H1 (cell line): ENCODE data around the gene CDC42SE2. TPM values are rescaled to one million over a fixed set of nuclear protein-coding genes. Genes with fewer than 3 reads are reported as not detected.

Experiments used
- CTCF ChIA-PET: fragments of 300-600 bp; sonication (Branson Sonifier 250); formaldehyde crosslinking; loops from one replicate; lab custom pipeline; 2021; ENCODE audit not compliant: partially characterized antibody; lab: Charles Lee
- POLR2A ChIA-PET: fragments of 300-600 bp; sonication (Branson Sonifier 250); formaldehyde crosslinking; loops from one replicate; lab custom pipeline; 2021; ENCODE audit warnings: inconsistent platforms; ENCODE audit not compliant: partially characterized antibody; lab: Charles Lee
- DNase-seq, 2 experiments: peaks; one replicate each; pipeline versions ENCODE4 v3.0.0 to v3.0.0-alpha.2; 2010 to 2022; ENCODE audit warnings: low spot score in 2 of 2, low read depth in 1 of 2, mixed read lengths in 1 of 2
- FAIRE-seq: peaks from 2 replicates; lab custom pipeline; 2011; peaks lifted over from hg19 to GRCh38; lab: Jason Lieb, UNC
- H2AFZ ChIP-seq: 2 replicates; pipeline ENCODE4 v1.8.1; 2012; ENCODE audit warnings: low read length, inconsistent platforms
- H2AK5ac ChIP-seq: 2 replicates; pipeline ENCODE4 v1.6.1; 2013; ENCODE audit warnings: low read depth, low read length
- H2BK120ac ChIP-seq: replicated peaks from 2 replicates; pipeline ENCODE3; 2013; ENCODE audit warnings: low read depth, low read length, inconsistent platforms
- H2BK12ac ChIP-seq: 2 replicates; pipeline ENCODE4 v1.6.1; 2013; ENCODE audit warnings: low read depth, low read length
- H2BK15ac ChIP-seq: 2 replicates; pipeline ENCODE4 v1.6.1; 2013; ENCODE audit warnings: low read length
- H2BK20ac ChIP-seq: 2 replicates; pipeline ENCODE4 v1.6.1; 2013; ENCODE audit warnings: low read length
- H2BK5ac ChIP-seq: 2 replicates; pipeline ENCODE4 v1.6.1; 2013; ENCODE audit warnings: low read depth, low read length
- H3K14ac ChIP-seq: 2 replicates; pipeline ENCODE4 v1.6.1; 2013; ENCODE audit warnings: inconsistent platforms; ENCODE audit not compliant: insufficient read length
- H3K18ac ChIP-seq: 2 replicates; pipeline ENCODE4 v1.6.1; 2013; ENCODE audit warnings: low read length; ENCODE audit errors: extremely low read depth
- H3K23ac ChIP-seq: 2 replicates; pipeline ENCODE4 v1.6.1; 2013; ENCODE audit warnings: inconsistent platforms; ENCODE audit not compliant: insufficient read length
- H3K23me2 ChIP-seq: 2 replicates; pipeline ENCODE4 v1.6.1; 2013; ENCODE audit warnings: low read depth, low read length
- H3K27ac ChIP-seq: 2 replicates; pipeline ENCODE4 v1.6.1; 2011; ENCODE audit warnings: low read depth, low read length, inconsistent platforms
- H3K27me3 ChIP-seq, 4 experiments: replicated peaks in 1 of 4; 1 replicate in 1 of 4; 2 replicates in 3 of 4; pipeline versions ENCODE4 v1.6.1 to v1.8.1; 2011 to 2013; ENCODE audit warnings: low read length in 3 of 4, mild to moderate bottlenecking in 3 of 4, inconsistent platforms in 2 of 4, mixed read lengths in 2 of 4, moderate library complexity in 1 of 4; ENCODE audit not compliant: control insufficient read depth in 3 of 4, insufficient read depth in 3 of 4; ENCODE audit errors: extremely low read depth in 1 of 4
- H3K36me3 ChIP-seq, 4 experiments: 2 replicates each; pipeline versions ENCODE4 v1.6.1 to v1.8.1; 2011 to 2013; ENCODE audit warnings: mild to moderate bottlenecking in 4 of 4, low read length in 3 of 4, moderate library complexity in 2 of 4, control low read depth in 1 of 4, inconsistent platforms in 1 of 4; ENCODE audit not compliant: insufficient read depth in 4 of 4, control insufficient read depth in 2 of 4
- H3K4ac ChIP-seq: replicated peaks from 2 replicates; pipeline ENCODE3; 2013; ENCODE audit warnings: low read length, low read depth, mixed read lengths, inconsistent platforms; ENCODE audit not compliant: insufficient read length
- H3K4me1 ChIP-seq, 4 experiments: replicated peaks in 1 of 4; 1 replicate in 1 of 4; 2 replicates in 3 of 4; pipeline versions ENCODE4 v1.6.1 to v1.8.1; 2011 to 2013; ENCODE audit warnings: low read length in 3 of 4, inconsistent platforms in 2 of 4, mixed read lengths in 1 of 4; ENCODE audit not compliant: insufficient read depth in 4 of 4, control insufficient read depth in 3 of 4
- H3K4me2 ChIP-seq, 2 experiments: 2 replicates each; pipeline versions ENCODE4 v1.6.1 to v1.8.1; 2011 to 2013; ENCODE audit warnings: low read depth in 2 of 2, low read length in 2 of 2, control low read depth in 1 of 2, inconsistent platforms in 1 of 2, mild to moderate bottlenecking in 1 of 2; ENCODE audit not compliant: insufficient read depth in 1 of 2
- H3K4me3 ChIP-seq, 4 experiments: fragments of 200-600, 300-600 bp in 1 of 4; sonication (generic), shearing (Covaris generic), sonication (Bioruptor Twin) in 1 of 4; 2 replicates each; pipeline versions ENCODE4 v1.5.1 to v1.8.1; 2011 to 2016; ENCODE audit warnings: low read length in 4 of 4, low read depth in 3 of 4, control low read depth in 2 of 4, inconsistent platforms in 2 of 4, mild to moderate bottlenecking in 2 of 4, mixed read lengths in 1 of 4, moderate library complexity in 1 of 4; ENCODE audit not compliant: insufficient read depth in 2 of 4; ENCODE audit errors: extremely low read depth in 1 of 4
- H3K56ac ChIP-seq: replicated peaks from 2 replicates; pipeline ENCODE3; 2013; ENCODE audit warnings: low read depth, mild to moderate bottlenecking, mixed read lengths, low read length, inconsistent platforms; ENCODE audit not compliant: insufficient read length
- H3K79me1 ChIP-seq: 2 replicates; pipeline ENCODE4 v1.6.1; 2013; ENCODE audit warnings: low read depth, low read length, control low read depth
- H3K79me2 ChIP-seq, 2 experiments: 2 replicates each; pipeline versions ENCODE4 v1.6.1 to v1.8.1; 2012 to 2013; ENCODE audit warnings: low read length in 2 of 2, mild to moderate bottlenecking in 2 of 2, inconsistent platforms in 1 of 2; ENCODE audit not compliant: insufficient read depth in 2 of 2, control insufficient read depth in 1 of 2
- H3K9ac ChIP-seq, 4 experiments: replicated peaks in 1 of 4; 1 replicate in 1 of 4; 2 replicates in 3 of 4; pipeline versions ENCODE4 v1.6.1 to v1.8.1; 2011 to 2013; ENCODE audit warnings: low read depth in 3 of 4, low read length in 3 of 4, control low read depth in 2 of 4, mild to moderate bottlenecking in 2 of 4, moderate library complexity in 2 of 4, inconsistent platforms in 1 of 4; ENCODE audit errors: extremely low read depth in 1 of 4
- H3K9me3 ChIP-seq, 2 experiments: 2 replicates each; pipeline versions ENCODE4 v1.6.1 to v1.8.1; 2012 to 2013; ENCODE audit warnings: mild to moderate bottlenecking in 2 of 2, moderate library complexity in 2 of 2, control low read depth in 1 of 2, inconsistent platforms in 1 of 2, low read depth in 1 of 2, low read length in 1 of 2, mixed read lengths in 1 of 2; ENCODE audit not compliant: insufficient read depth in 2 of 2
- H4K20me1 ChIP-seq, 2 experiments: replicated peaks in 1 of 2; 2 replicates each; pipeline versions ENCODE3 to v1.8.1; 2011 to 2013; ENCODE audit warnings: inconsistent platforms in 2 of 2, low read length in 2 of 2, mild to moderate bottlenecking in 1 of 2; ENCODE audit not compliant: insufficient read depth in 2 of 2, control insufficient read depth in 1 of 2
- H4K5ac ChIP-seq: 2 replicates; pipeline ENCODE4 v1.6.1; 2013; ENCODE audit warnings: low read length, low read depth, mixed read lengths, inconsistent platforms; ENCODE audit not compliant: insufficient read length
- H4K8ac ChIP-seq: 2 replicates; pipeline ENCODE4 v1.8.0; 2013; ENCODE audit warnings: mild to moderate bottlenecking, moderate library complexity, low read length, inconsistent platforms; ENCODE audit not compliant: insufficient read depth; ENCODE audit errors: extremely low read depth
- H4K91ac ChIP-seq: replicated peaks from 2 replicates; pipeline ENCODE3; 2013; ENCODE audit warnings: low read length, mixed read lengths, inconsistent platforms; ENCODE audit not compliant: insufficient read length
- ATF3 ChIP-seq: IDR thresholded peaks from 2 replicates; pipeline ENCODE4 v1.6.1; 2011; ENCODE audit warnings: low read depth, mild to moderate bottlenecking, low read length; ENCODE audit not compliant: insufficient read depth
- CBX8 ChIP-seq: fragments of 300-800, 300-1000 bp; sonication (generic); IDR thresholded peaks from 2 replicates; pipeline ENCODE4 v1.7.1; 2016; ENCODE audit warnings: low read depth, low read length, borderline replicate concordance
- CREB1 ChIP-seq: IDR thresholded peaks from 2 replicates; pipeline ENCODE4 v1.6.1; 2012; ENCODE audit warnings: inconsistent platforms
- JUND ChIP-seq: IDR thresholded peaks from 2 replicates; pipeline ENCODE4 v1.6.1; 2011; ENCODE audit warnings: mild to moderate bottlenecking, improper control_type of control experiment, low read length
- POU5F1 ChIP-seq: IDR thresholded peaks from 2 replicates; pipeline ENCODE4 v1.6.1; 2011; ENCODE audit warnings: low read depth, mild to moderate bottlenecking, low read length, moderate library complexity
- RAD21 ChIP-seq, 2 experiments: IDR thresholded peaks in 1 of 2; conservative IDR thresholded peaks in 1 of 2; 2 replicates each; pipeline ENCODE4 v1.6.1; 2011; ENCODE audit warnings: low read depth in 2 of 2, low read length in 2 of 2, improper control_type of control experiment in 1 of 2, inconsistent platforms in 1 of 2, mild to moderate bottlenecking in 1 of 2, moderate library complexity in 1 of 2
- SP2 ChIP-seq: IDR thresholded peaks from 2 replicates; pipeline ENCODE4 v1.6.1; 2012; ENCODE audit warnings: mild to moderate bottlenecking, low read length, inconsistent platforms
- WGBS, 2 experiments: shearing (Covaris generic) in 1 of 2; methylation state at CpG; one replicate each; pipeline versions ENCODE4 v1.1.6 to v1.1.7; 2013 to 2015; ENCODE audit warnings: low lambda C conversion rate in 2 of 2, mixed read lengths in 2 of 2, inconsistent platforms in 1 of 2, low coverage in 1 of 2, missing lambda C conversion rate in 1 of 2; ENCODE audit not compliant: insufficient replicate concordance in 2 of 2, insufficient coverage in 1 of 2, insufficient read length in 1 of 2; ENCODE audit errors: extremely low coverage in 1 of 2, missing lambda C conversion rate in 1 of 2; 5-methylcytosine and 5-hydroxymethylcytosine counted together
- polyA plus RNA-seq, 7 experiments: library from polyadenylated mRNA; depleted of rRNA in 3 of 7; stranded (reverse) in 5 of 7; unstranded in 2 of 7; fragments of >200 nt in 5 of 7; fragments of 200-250 nt in 2 of 7; gene quantifications; 1 replicate in 5 of 7; 2 replicates in 1 of 7; 4 replicates in 1 of 7; pipeline versions ENCODE4 v1.2.1 to v1.2.3, GENCODE V29; 2011 to 2013; ENCODE audit warnings: missing spikeins in 2 of 7, mixed read lengths in 2 of 7
- total RNA-seq: library from RNA; stranded (reverse); fragmentation: NEBNext Ultra II Directional; extraction: Animal tissue kit (Norgen Biotek cat#: 25700); gene quantifications from 2 replicates; pipeline ENCODE4 v1.2.1, GENCODE V29; 2021

CDC42SE2 gene
- total and polyA plus RNA-seq, 2 of the 8 experiments (the other 6 are each of a cell fraction or from before 2014, with no cell fraction given) = 16.7 to 30.8 TPM

- ChIA-PET POLR2A (no interaction called here), CTCF (no interaction called here)
Observed at GRCh38 chr5:131431794-131432193, 167.9 kb downstream of the CDC42SE2 start.

More at GRCh38 chr5:131431794-131432193, 167.9 kb downstream of the CDC42SE2 start:
- Histone ChIP-seq H4K5ac (no peak overlapping the region), H4K91ac (no peak overlapping the region), H3K79me1 (no peaks in the 10 kb centered on the region), H2AFZ (no peak overlapping the region), H3K27ac (no peak overlapping the region), H2BK5ac (no peak overlapping the region), H3K4me3 (no peak overlapping the region), H2BK12ac (no peak overlapping the region), H4K8ac (no peak overlapping the region), H2AK5ac (no peak overlapping the region), H3K9me3 (no peaks in the 10 kb centered on the region), H3K4ac (no peak overlapping the region), H3K23ac (no peak overlapping the region), H3K14ac (no peak overlapping the region), H3K4me1 (no peaks in the 10 kb centered on the region), H4K20me1 (peaks cover 0 to 1% of the 10 kb centered on the region in 2 experiments), H2BK120ac (no peak overlapping the region), H3K4me2 (no peak overlapping the region), H2BK20ac (no peak overlapping the region), H3K36me3 (peaks cover 6 to 50% (median 21%) of the 10 kb centered on the region in 4 experiments; a peak in 7 of 8 replicates), H3K23me2 (no peaks in the 10 kb centered on the region; the same call in 1 of the 2 replicates), H3K18ac (no peak overlapping the region), H3K27me3 (no peaks in the 10 kb centered on the region), H3K56ac (no peak overlapping the region), H3K79me2 (no peaks in the 10 kb centered on the region), H2BK15ac (no peak overlapping the region), H3K9ac (peak overlapping the region in 1 of 4 experiments; percentile 34; a peak in 1 of 7 replicates)
- FAIRE-seq (no peak), DNase-seq (no peak)
- TF ChIP-seq ATF3 = no peak
- TF ChIP-seq SP2 = no peak
- TF ChIP-seq CREB1 = no peak
- no peak for TF ChIP-seq CBX8
- no peak for TF ChIP-seq RAD21 (IDR thresholded peaks at IDR 0.05 in 1 of 2, conservative IDR thresholded peaks at IDR 0.05 in 1 of 2; ENCODE audit: low read depth in 2 of 2, low read length in 2 of 2)
- no peak for TF ChIP-seq POU5F1
- TF ChIP-seq JUND = no peak
- WGBS, 2 experiments = 77% methylated on average over 2 of the region's 2 CpGs; no CpG with 5 or more reads in 1 of the 2 experiments
